ENCODE results near the gene ADARB2.

- TF ChIP-seq CTCF (IDR thresholded peaks at IDR 0.05) (no peak), ZFX (IDR thresholded peaks at IDR 0.05; ENCODE audit: borderline replicate concordance) (no peak)
Observed at GRCh38 chr10:1483246-1483645, 254.1 kb downstream of the ADARB2 start.
